H1 (cell line): ENCODE measurements around the gene ZNRF3. TPM values are rescaled to one million over a fixed set of nuclear protein-coding genes. Genes with fewer than 3 reads are reported as not detected.

Experiments
- HDAC2 ChIP-seq, 2 experiments: fragments of 300-600 bp in 1 of 2; sonication (generic) in 1 of 2; IDR thresholded peaks; 2 replicates each; pipeline ENCODE4 v1.6.1; 2011 to 2012; ENCODE audit warnings: low read depth in 2 of 2, low read length in 2 of 2, mild to moderate bottlenecking in 2 of 2, moderate library complexity in 2 of 2, borderline replicate concordance in 1 of 2, inconsistent platforms in 1 of 2
- polyA plus RNA-seq, 7 experiments: library from polyadenylated mRNA; depleted of rRNA in 3 of 7; stranded (reverse) in 5 of 7; unstranded in 2 of 7; fragments of >200 nt in 5 of 7; fragments of 200-250 nt in 2 of 7; gene quantifications; 1 replicate in 5 of 7; 2 replicates in 1 of 7; 4 replicates in 1 of 7; pipeline versions ENCODE4 v1.2.1 to v1.2.3, GENCODE V29; 2011 to 2013; ENCODE audit warnings: missing spikeins in 2 of 7, mixed read lengths in 2 of 7
- total RNA-seq: library from RNA; stranded (reverse); fragmentation: NEBNext Ultra II Directional; extraction: Animal tissue kit (Norgen Biotek cat#: 25700); gene quantifications from 2 replicates; pipeline ENCODE4 v1.2.1, GENCODE V29; 2021
- TF ChIP-seq, protein P1 (sequence below): IDR thresholded peaks from 2 replicates; pipeline ENCODE4 v1.6.1; 2012; ENCODE audit warnings: low read length, inconsistent platforms
- TF ChIP-seq, protein P2 (sequence below): IDR thresholded peaks from 2 replicates; pipeline ENCODE4 v1.6.1; 2011; ENCODE audit warnings: low read depth, mild to moderate bottlenecking, low read length; ENCODE audit not compliant: insufficient read depth

ZNRF3 gene
- total and polyA plus RNA-seq, 2 of the 8 experiments (the other 6 are each of a cell fraction or from before 2014, with no cell fraction given): 14.1 to 21.7 TPM

DNA sequence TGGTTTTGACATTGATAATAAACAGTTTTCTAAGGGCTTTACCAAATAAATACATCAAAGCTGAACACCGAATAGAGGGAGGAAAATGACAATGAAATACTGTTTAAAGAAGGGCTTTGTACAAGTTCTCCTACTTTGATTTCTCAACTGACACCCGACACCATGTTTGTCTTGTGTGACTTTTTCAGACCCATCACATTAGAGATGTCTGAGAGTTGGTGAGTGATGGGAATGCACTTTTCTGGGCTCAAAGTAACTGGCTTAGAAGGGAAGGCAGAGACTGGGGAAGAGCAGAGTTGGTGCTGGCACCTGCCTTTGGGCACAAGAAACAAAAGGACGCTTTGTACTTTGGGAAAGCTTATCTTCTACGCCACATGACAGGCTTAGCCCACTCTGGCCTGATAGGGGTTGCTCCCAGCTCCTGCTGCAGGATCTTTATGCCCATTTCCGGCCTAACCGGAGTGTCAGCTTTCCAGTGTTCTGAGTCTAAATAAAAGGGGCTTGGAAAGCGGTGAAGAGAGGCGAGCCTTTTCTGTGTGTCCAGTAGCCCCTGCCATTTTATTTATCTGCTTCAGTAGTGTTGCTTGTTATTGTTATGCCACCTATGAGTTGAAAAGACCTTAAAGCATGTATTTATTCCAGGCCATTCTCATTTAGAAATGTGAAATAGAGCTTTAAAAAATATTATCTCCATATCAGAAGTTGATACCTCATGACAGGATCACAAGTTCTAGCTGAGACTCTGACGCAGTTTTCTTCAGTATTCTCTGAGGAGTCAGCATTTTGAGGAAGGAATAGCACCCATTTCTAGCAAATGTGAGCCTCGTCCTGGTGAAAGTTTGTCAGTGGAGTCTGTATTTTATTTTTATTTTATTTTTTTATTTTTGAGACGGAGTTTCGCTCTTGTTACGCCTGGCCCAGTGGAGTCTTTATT, 213.6 kb downstream of the ZNRF3 start (continued):
- TF ChIP-seq, protein P1, sequence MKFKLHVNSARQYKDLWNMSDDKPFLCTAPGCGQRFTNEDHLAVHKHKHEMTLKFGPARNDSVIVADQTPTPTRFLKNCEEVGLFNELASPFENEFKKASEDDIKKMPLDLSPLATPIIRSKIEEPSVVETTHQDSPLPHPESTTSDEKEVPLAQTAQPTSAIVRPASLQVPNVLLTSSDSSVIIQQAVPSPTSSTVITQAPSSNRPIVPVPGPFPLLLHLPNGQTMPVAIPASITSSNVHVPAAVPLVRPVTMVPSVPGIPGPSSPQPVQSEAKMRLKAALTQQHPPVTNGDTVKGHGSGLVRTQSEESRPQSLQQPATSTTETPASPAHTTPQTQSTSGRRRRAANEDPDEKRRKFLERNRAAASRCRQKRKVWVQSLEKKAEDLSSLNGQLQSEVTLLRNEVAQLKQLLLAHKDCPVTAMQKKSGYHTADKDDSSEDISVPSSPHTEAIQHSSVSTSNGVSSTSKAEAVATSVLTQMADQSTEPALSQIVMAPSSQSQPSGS: no peak
- TF ChIP-seq HDAC2 (IDR thresholded peaks at IDR 0.05; ENCODE audit: borderline replicate concordance in 1 of 2, low read depth in 2 of 2, low read length in 2 of 2): no peak
- TF ChIP-seq, protein P2, sequence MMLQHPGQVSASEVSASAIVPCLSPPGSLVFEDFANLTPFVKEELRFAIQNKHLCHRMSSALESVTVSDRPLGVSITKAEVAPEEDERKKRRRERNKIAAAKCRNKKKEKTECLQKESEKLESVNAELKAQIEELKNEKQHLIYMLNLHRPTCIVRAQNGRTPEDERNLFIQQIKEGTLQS: no peak
